GM21723 (cell line): Measurements from ENCODE around the gene FAM163B.

Source experiments
- ATAC-seq: cut with Tn5 transposase; IDR thresholded peaks from one replicate; pipeline ENCODE4 v1.9.1; 2021; ENCODE audit warnings: mild to moderate bottlenecking, moderate library complexity; ENCODE audit not compliant: unreplicated experiment

The FAM163B gene

GRCh38 chr9:133609311-133610098, at the start of gene FAM163B:
TSS of gene FAM163B (minus strand) at chr9:133609389. CDS start at chr9:133580223, 29,166 bp downstream.
- ATAC-seq: no peak

GRCh38 chr9:133657120-133657661, 48.0 kb upstream of the FAM163B start:
- ATAC-seq: no peak

- no peak for ATAC-seq
Observed at GRCh38 chr9:133656211-133657119, 47.3 kb upstream of the FAM163B start.

- no peak for ATAC-seq
Observed at GRCh38 chr9:133655701-133656100, 46.5 kb upstream of the FAM163B start.

- no peak for ATAC-seq
Observed at GRCh38 chr9:133654736-133655657, 45.8 kb upstream of the FAM163B start.

- ATAC-seq: no peak
Observed at GRCh38 chr9:133653638-133654037, 44.4 kb upstream of the FAM163B start.

GRCh38 chr9:133650026-133650425, 40.8 kb upstream of the FAM163B start:
- ATAC-seq: no peak

GRCh38 chr9:133649194-133649593, 40.0 kb upstream of the FAM163B start:
- no peak for ATAC-seq

- ATAC-seq: no peak
Observed at GRCh38 chr9:133647765-133648469, 38.7 kb upstream of the FAM163B start.

GRCh38 chr9:133647148-133647547, 38.0 kb upstream of the FAM163B start:
- ATAC-seq: no peak

GRCh38 chr9:133645021-133645765, 36.0 kb upstream of the FAM163B start:
- ATAC-seq: no peak

GRCh38 chr9:133643978-133644760, 35.0 kb upstream of the FAM163B start:
- ATAC-seq: no peak

GRCh38 chr9:133643362-133643755, 34.2 kb upstream of the FAM163B start:
- no peak for ATAC-seq

- no peak for ATAC-seq
Observed at GRCh38 chr9:133642708-133643361, 33.6 kb upstream of the FAM163B start.

- no peak for ATAC-seq
Observed at GRCh38 chr9:133641861-133642595, 32.8 kb upstream of the FAM163B start.

GRCh38 chr9:133641396-133641655, 32.1 kb upstream of the FAM163B start:
- ATAC-seq: no peak

- ATAC-seq: no peak
Observed at GRCh38 chr9:133640580-133641395, 31.6 kb upstream of the FAM163B start.
